DOHH2 (cell line): ENCODE measurements around the gene USP32.

ENCODE experiments used
- H3F3A ChIP-seq: fragments of 200-600 bp; sonication (generic), shearing (Covaris generic); 2 replicates; pipeline ENCODE4 v1.6.0; 2016; ENCODE audit warnings: antibody characterized with exemption, mild to moderate bottlenecking; ENCODE audit not compliant: control insufficient read depth, insufficient read depth
- H3K27ac ChIP-seq: fragments of 200-600 bp; sonication (generic); 2 replicates; pipeline ENCODE4 v1.5.1; 2014; ENCODE audit warnings: low read depth, mild to moderate bottlenecking, low read length, moderate library complexity
- H3K27me3 ChIP-seq: fragments of 200-600 bp; sonication (generic); 2 replicates; pipeline ENCODE4 v1.6.1; 2014; ENCODE audit warnings: mild to moderate bottlenecking, low read length, mixed read lengths; ENCODE audit not compliant: control insufficient read depth
- H3K36me3 ChIP-seq: fragments of 200-600 bp; sonication (generic); 2 replicates; pipeline ENCODE4 v1.6.1; 2014; ENCODE audit warnings: mild to moderate bottlenecking, low read length, moderate library complexity, mixed read lengths; ENCODE audit not compliant: control insufficient read depth
- H3K4me1 ChIP-seq: fragments of 200-600 bp; sonication (generic); 2 replicates; pipeline ENCODE4 v1.6.1; 2014; ENCODE audit warnings: mild to moderate bottlenecking, low read length, mixed read lengths; ENCODE audit not compliant: control insufficient read depth
- H3K4me2 ChIP-seq: fragments of 200-600 bp; sonication (generic); 2 replicates; pipeline ENCODE4 v1.6.0; 2014; ENCODE audit warnings: mild to moderate bottlenecking, low read length, moderate library complexity
- H3K4me3 ChIP-seq: fragments of 200-600 bp; sonication (generic); 2 replicates; pipeline ENCODE4 v1.5.1; 2014; ENCODE audit warnings: mild to moderate bottlenecking, low read length, mixed read lengths
- H3K79me2 ChIP-seq: fragments of 200-600 bp; sonication (generic); 2 replicates; pipeline ENCODE4 v1.6.1; 2014; ENCODE audit warnings: mild to moderate bottlenecking, low read length, mixed read lengths; ENCODE audit not compliant: control insufficient read depth
- H3K9me2 ChIP-seq: fragments of 200-600 bp; sonication (generic); replicated peaks from 2 replicates; pipeline ENCODE4 v1.6.1; 2014; ENCODE audit warnings: mild to moderate bottlenecking, low read length, mixed read lengths; ENCODE audit not compliant: control insufficient read depth
- H3K9me3 ChIP-seq: fragments of 200-600 bp; sonication (generic); 2 replicates; pipeline ENCODE4 v1.6.1; 2014; ENCODE audit warnings: antibody characterized with exemption, low read length, mixed read lengths; ENCODE audit not compliant: control insufficient read depth, insufficient read depth
- H4K20me1 ChIP-seq: fragments of 200-600 bp; sonication (generic); 2 replicates; pipeline ENCODE4 v1.6.0; 2014; ENCODE audit warnings: low read depth, mild to moderate bottlenecking, antibody characterized with exemption, low read length, moderate library complexity; ENCODE audit not compliant: control insufficient read depth, insufficient read depth
- CTCF ChIP-seq: fragments of 200-600 bp; sonication (generic); IDR thresholded peaks from one replicate; pipeline ENCODE4 v1.5.1; 2014; ENCODE audit warnings: antibody characterized with exemption, mild to moderate bottlenecking, low read depth, low read length; ENCODE audit not compliant: poor library complexity, severe bottlenecking
- EZH2phosphoT487 ChIP-seq: fragments of 200-600 bp; sonication (generic); IDR thresholded peaks from 2 replicates; pipeline ENCODE4 v1.6.1; 2017; ENCODE audit warnings: borderline replicate concordance, mild to moderate bottlenecking, antibody characterized with exemption, low read length, moderate library complexity, mixed read lengths

Gene USP32

GRCh38 chr17:60322056-60322387, 69.9 kb downstream of the USP32 start:
- H3K4me1 ChIP-seq: peaks cover 4% of the 10 kb centered on the region

GRCh38 chr17:60321336-60322055, 70.4 kb downstream of the USP32 start:
- no peak overlapping the region for H3K27ac ChIP-seq
- H3K79me2 ChIP-seq: peaks cover 8% of the 10 kb centered on the region
- H3K4me3 ChIP-seq: no peak overlapping the region
- no peak overlapping the region for H3K4me2 ChIP-seq
- no peaks in the 10 kb centered on the region for H3K36me3 ChIP-seq
- peaks cover 4% of the 10 kb centered on the region for H3K4me1 ChIP-seq
- no peaks in the 10 kb centered on the region for H4K20me1 ChIP-seq
- H3K9me3 ChIP-seq: no peaks in the 10 kb centered on the region
- no peaks in the 10 kb centered on the region for H3K27me3 ChIP-seq
- H3K9me2 ChIP-seq: no peaks in the 10 kb centered on the region
- TF ChIP-seq CTCF: no peak
- no peak for TF ChIP-seq EZH2phosphoT487
- H3F3A ChIP-seq: no peaks in the 10 kb centered on the region

More at GRCh38 chr17:60322056-60322387, 69.9 kb downstream of the USP32 start:
- Histone ChIP-seq H4K20me1 (no peaks in the 10 kb centered on the region), H3F3A (no peaks in the 10 kb centered on the region), H3K9me2 (no peaks in the 10 kb centered on the region), H3K4me3 (no peak overlapping the region), H3K36me3 (no peaks in the 10 kb centered on the region), H3K79me2 (peaks cover 8% of the 10 kb centered on the region), H3K4me2 (no peak overlapping the region), H3K9me3 (no peaks in the 10 kb centered on the region), H3K27ac (no peak overlapping the region), H3K27me3 (no peaks in the 10 kb centered on the region)
- TF ChIP-seq CTCF (no peak), EZH2phosphoT487 (no peak)

- H3K36me3 ChIP-seq: no peaks in the 10 kb centered on the region
- H3K9me2 ChIP-seq: no peaks in the 10 kb centered on the region
- H3K4me3 ChIP-seq: no peak overlapping the region
- peaks cover 10% of the 10 kb centered on the region for H3K79me2 ChIP-seq
- H3K4me1 ChIP-seq: peaks cover 14% of the 10 kb centered on the region
- H3K9me3 ChIP-seq: no peaks in the 10 kb centered on the region
- H3F3A ChIP-seq: no peaks in the 10 kb centered on the region
- H3K27me3 ChIP-seq: no peaks in the 10 kb centered on the region
- no peaks in the 10 kb centered on the region for H4K20me1 ChIP-seq
- H3K27ac ChIP-seq: no peak overlapping the region
- no peak overlapping the region for H3K4me2 ChIP-seq
- TF ChIP-seq CTCF: no peak
- no peak for TF ChIP-seq EZH2phosphoT487
Observed at GRCh38 chr17:60318830-60319229, 73.1 kb downstream of the USP32 start.
